K562 (cell line): ENCODE results near the gene MYOZ3. TPM values are rescaled to one million over a fixed set of nuclear protein-coding genes. Genes with fewer than 3 reads are reported as not detected.

Experiments used
- BACH1 ChIP-seq: fragments of 200-800 bp; sonication (Bioruptor generic); IDR thresholded peaks from 2 replicates; pipeline ENCODE4 v1.6.1; 2016; ENCODE audit warnings: missing genetic modification characterization, missing compliant biosample characterization
- CBX5 ChIP-seq: IDR thresholded peaks from 2 replicates; pipeline ENCODE4 v1.6.1; 2014; ENCODE audit warnings: low read depth, borderline replicate concordance
- CSDE1 ChIP-seq, 2 experiments: fragments of 450-650 bp; IDR thresholded peaks; 2 replicates each; pipeline ENCODE4 v1.6.1; 2016; ENCODE audit warnings: mild to moderate bottlenecking in 1 of 2
- DMBX1 ChIP-seq: fragments of 250-450 bp; sonication (Bioruptor Pico); IDR thresholded peaks from 2 replicates; pipeline ENCODE4 v1.8.0; 2022; ENCODE audit warnings: inconsistent platforms, mild to moderate bottlenecking, moderate library complexity, borderline replicate concordance
- FOXK2 ChIP-seq, 2 experiments: fragments of 450-650 bp; IDR thresholded peaks in 1 of 2; conservative IDR thresholded peaks in 1 of 2; 2 replicates each; pipeline ENCODE4 v1.6.1; 2016; ENCODE audit warnings: low read depth in 2 of 2, mild to moderate bottlenecking in 1 of 2
- FOXM1 ChIP-seq, 2 experiments: fragments of 450-650 bp in 1 of 2; sonication (generic) in 1 of 2; formaldehyde crosslinking in 1 of 2; IDR thresholded peaks; 2 replicates each; pipeline versions ENCODE4 v1.6.1 to v1.9.0; 2017 to 2022; ENCODE audit warnings: low read depth in 2 of 2, mild to moderate bottlenecking in 2 of 2, missing genetic modification reagents in 1 of 2, moderate library complexity in 1 of 2
- HMGXB4 ChIP-seq: sonication (generic); formaldehyde crosslinking; IDR thresholded peaks from 2 replicates; pipeline ENCODE4 v1.8.1; 2023; ENCODE audit warnings: mild to moderate bottlenecking, missing genetic modification reagents
- IRF2 ChIP-seq: sonication (generic); formaldehyde crosslinking; IDR thresholded peaks from 2 replicates; pipeline ENCODE4 v1.8.1; 2022; ENCODE audit warnings: mild to moderate bottlenecking, missing genetic modification reagents
- KLF10 ChIP-seq: fragments of 250-450 bp; sonication (Bioruptor Pico); IDR thresholded peaks from 2 replicates; pipeline ENCODE4 v1.6.1; 2021; ENCODE audit warnings: matching md5 sums
- MBD2 ChIP-seq: sonication (generic); IDR thresholded peaks from 2 replicates; pipeline ENCODE4 v1.6.1; 2016; ENCODE audit warnings: low read depth, borderline replicate concordance
- MED1 ChIP-seq: sonication (generic); formaldehyde crosslinking; IDR thresholded peaks from 2 replicates; pipeline ENCODE4 v1.8.1; 2023; ENCODE audit warnings: missing genetic modification reagents, borderline replicate concordance
- MTA1 ChIP-seq: fragments of 450-650 bp; IDR thresholded peaks from 2 replicates; pipeline ENCODE4 v1.6.1; 2017; ENCODE audit warnings: borderline replicate concordance
- MYC ChIP-seq, 2 experiments: fragments of 250-450 bp in 1 of 2; sonication (Bioruptor Pico) in 1 of 2; IDR thresholded peaks; 2 replicates each; pipeline versions ENCODE4 v1.5.1 to v1.6.1; 2012 to 2021; ENCODE audit warnings: low read depth in 2 of 2, borderline replicate concordance in 1 of 2, improper control_type of control experiment in 1 of 2, low read length in 1 of 2, mild to moderate bottlenecking in 1 of 2, moderate library complexity in 1 of 2
- NRF1 ChIP-seq, 2 experiments: fragments of 450-650 bp; IDR thresholded peaks in 1 of 2; conservative IDR thresholded peaks in 1 of 2; 2 replicates each; pipeline ENCODE4 v1.6.1; 2014; ENCODE audit warnings: mild to moderate bottlenecking in 2 of 2
- SMAD1 ChIP-seq: fragments of 150-350 bp; IDR thresholded peaks from 2 replicates; pipeline ENCODE4 v1.6.1; 2014; ENCODE audit warnings: low read length, low read depth; ENCODE audit not compliant: partially characterized antibody
- SP1 ChIP-seq: sonication (generic); formaldehyde crosslinking; IDR thresholded peaks from 2 replicates; pipeline ENCODE4 v1.8.1; 2022; ENCODE audit warnings: mild to moderate bottlenecking, missing genetic modification reagents
- SPI1 ChIP-seq: IDR thresholded peaks from 2 replicates; pipeline ENCODE4 v1.6.1; 2011; ENCODE audit warnings: low read depth, low read length, control low read depth, borderline replicate concordance
- SRF ChIP-seq, 2 experiments: fragments of 250-450, 450-650 bp in 1 of 2; sonication (Bioruptor Pico) in 1 of 2; sonication (generic) in 1 of 2; formaldehyde crosslinking; IDR thresholded peaks; 2 replicates each; pipeline versions ENCODE4 v1.5.0 to v1.5.1; 2020 to 2022; ENCODE audit warnings: mild to moderate bottlenecking in 1 of 2, missing genetic modification reagents in 1 of 2
- VEZF1 ChIP-seq: fragments of 200-800 bp; sonication (Bioruptor generic); IDR thresholded peaks from 2 replicates; pipeline ENCODE4 v1.6.1; 2017; ENCODE audit warnings: missing genetic modification characterization, missing compliant biosample characterization
- ZBTB1 ChIP-seq: sonication (generic); formaldehyde crosslinking; IDR thresholded peaks from 2 replicates; pipeline ENCODE4 v1.8.1; 2023; ENCODE audit warnings: missing genetic modification reagents, low read depth, mild to moderate bottlenecking, borderline replicate concordance
- ZC3H4 ChIP-seq: sonication (generic); formaldehyde crosslinking; IDR thresholded peaks from 2 replicates; pipeline ENCODE4 v1.9.0; 2021; ENCODE audit warnings: missing genetic modification reagents, borderline replicate concordance
- ZNF165 ChIP-seq: fragments of 250-450 bp; sonication (Bioruptor Pico); IDR thresholded peaks from 2 replicates; pipeline ENCODE4 v1.4.0; 2020; ENCODE audit warnings: borderline replicate concordance
- ZNF277 ChIP-seq: fragments of 250-450 bp; sonication (Bioruptor Pico); IDR thresholded peaks from 2 replicates; pipeline ENCODE4 v1.8.0; 2022; ENCODE audit warnings: inconsistent platforms, mild to moderate bottlenecking, moderate library complexity, borderline replicate concordance
- polyA plus RNA-seq, 8 experiments: library from polyadenylated mRNA; depleted of rRNA in 4 of 8; stranded (reverse) in 5 of 8; unstranded in 3 of 8; fragments of >200 nt; fragmentation: Nextera tagmentation in 2 of 8; fragmentation: Illumina TruSeq in 1 of 8; extraction: Ambion mirVana in 2 of 8; extraction: Trizol in 1 of 8; gene quantifications; 2 replicates each; pipeline versions ENCODE4 v1.2.1 to v1.2.3, GENCODE V29; 2011 to 2014; ENCODE audit warnings: inconsistent platforms in 1 of 8, missing spikeins in 1 of 8
- total RNA-seq, 7 experiments: library from RNA; depleted of rRNA in 6 of 7; stranded (reverse); fragments of >200 nt in 6 of 7; fragmentation: Illumina TruSeq in 2 of 7; extraction: Trizol in 2 of 7; gene quantifications; 2 replicates each; pipeline versions ENCODE4 v1.2.1 to v1.2.3, GENCODE V29; 2011 to 2021; ENCODE audit warnings: low replicate concordance in 1 of 7

MYOZ3 gene
- total and polyA plus RNA-seq, 9 of the 15 experiments (the other 6 are each of a cell fraction or from before 2014, with no cell fraction given): not detected

GRCh38 chr5:150700594-150701377, 39.7 kb downstream of the MYOZ3 start, which contains the start of gene RBM22 (continued):
- no peak for TF ChIP-seq ZNF277
- no peak for TF ChIP-seq VEZF1
- TF ChIP-seq ZBTB1 (CRISPR knock-in tag): no peak
- TF ChIP-seq MTA1: peak; percentile 97
- TF ChIP-seq FOXM1 (IDR thresholded peaks at IDR 0.05; ENCODE audit: low read depth): no peak
- TF ChIP-seq FOXM1 (CRISPR knock-in tag; IDR thresholded peaks at IDR 0.05; ENCODE audit: low read depth): peak; percentile 86; the same call in 1 of the 2 replicates
- peak; percentile 35 for TF ChIP-seq SMAD1
- TF ChIP-seq CSDE1 (IDR thresholded peaks at IDR 0.05): peak in 1 of 2 experiments; percentile 53; a peak in 1 of 4 replicates
- TF ChIP-seq SPI1: peak; percentile 37; the same call in 1 of the 2 replicates
- TF ChIP-seq SRF (CRISPR knock-in tag; IDR thresholded peaks at IDR 0.05): peak in 1 of 2 experiments; percentile 10; a peak in 1 of 4 replicates
- peak; percentile 17; the same call in 1 of the 2 replicates for TF ChIP-seq MYC (IDR thresholded peaks at IDR 0.05; ENCODE audit: low read depth, low read length)
- TF ChIP-seq MYC (CRISPR knock-in tag; IDR thresholded peaks at IDR 0.05; ENCODE audit: borderline replicate concordance, low read depth): 0 out of 2 replicates have a peak, but pooled peaks have one; percentile 55
- no peak for TF ChIP-seq HMGXB4 (CRISPR knock-in tag)
- peak; percentile 91 to 94 for TF ChIP-seq FOXK2 (conservative IDR thresholded peaks at IDR 0.05 in 1 of 2, IDR thresholded peaks at IDR 0.05 in 1 of 2; ENCODE audit: low read depth in 2 of 2)
- no peak for TF ChIP-seq BACH1 (tag)
- no peak for TF ChIP-seq DMBX1 (CRISPR knock-in tag)
- TF ChIP-seq IRF2 (CRISPR knock-in tag): no peak
- TF ChIP-seq SP1: peak; percentile 84
- TF ChIP-seq ZC3H4: no peak
- TF ChIP-seq NRF1 (conservative IDR thresholded peaks at IDR 0.05 in 1 of 2, IDR thresholded peaks at IDR 0.05 in 1 of 2): peak; percentile 50 to 66; a peak in 3 of 4 replicates
- TF ChIP-seq CBX5: no peak
- no peak for TF ChIP-seq MED1
- no peak for TF ChIP-seq KLF10 (CRISPR knock-in tag)
- TF ChIP-seq MBD2: peak; percentile 62
- no peak for TF ChIP-seq ZNF165 (CRISPR knock-in tag)
